Muscle layer of colon (tissue), 2 donors: ENCODE measurements around the gene OR6K3.
"Not testable (repeated sequence)": the region's sequence is repeated elsewhere in the genome, so short reads cannot be mapped to it uniquely, and the experiment has no call there.

Source experiments
- H3K27ac ChIP-seq: one replicate; pipeline ENCODE4 v1.7.0; 2013; ENCODE audit warnings: low read depth, mild to moderate bottlenecking, low read length, moderate library complexity
- H3K27me3 ChIP-seq, 2 donors: one replicate each; pipeline ENCODE4 v1.7.0; 2013; ENCODE audit warnings: low read length in 2 of 2, mild to moderate bottlenecking in 2 of 2; ENCODE audit not compliant: insufficient read depth in 2 of 2, control insufficient read depth in 1 of 2
- H3K36me3 ChIP-seq: one replicate; pipeline ENCODE4 v1.7.0; 2013; ENCODE audit warnings: mild to moderate bottlenecking, low read length; ENCODE audit not compliant: insufficient read depth
- H3K4me1 ChIP-seq: one replicate; pipeline ENCODE4 v1.7.0; 2013; ENCODE audit warnings: mild to moderate bottlenecking, low read length; ENCODE audit not compliant: insufficient read depth
- H3K4me3 ChIP-seq, 2 donors: one replicate each; pipeline ENCODE4 v1.7.0; 2013; ENCODE audit warnings: low read length in 2 of 2, low read depth in 1 of 2, mild to moderate bottlenecking in 1 of 2, moderate library complexity in 1 of 2
- H3K9ac ChIP-seq: one replicate; pipeline ENCODE4 v1.7.0; 2013; ENCODE audit warnings: low read length
- H3K9me3 ChIP-seq: one replicate; pipeline ENCODE4 v1.7.0; 2013; ENCODE audit warnings: mild to moderate bottlenecking, low read length
- donor health status: abdominal sarcoma.
- donor health status: Adenocarcinoma of cecum.

OR6K3 gene

GRCh38 chr1:158714754-158715153, 5.8 kb downstream of the OR6K3 start:
- H3K4me1 ChIP-seq: no peaks in the 10 kb centered on the region
- H3K4me3 ChIP-seq: no peak overlapping the region
- no peak overlapping the region for H3K27ac ChIP-seq
- no peaks in the 10 kb centered on the region for H3K36me3 ChIP-seq
- no peaks in the 10 kb centered on the region for H3K9me3 ChIP-seq
- H3K9ac ChIP-seq: no peak overlapping the region
- H3K27me3 ChIP-seq: no peaks in the 10 kb centered on the region

- Histone ChIP-seq H3K4me1 (no peaks in the 10 kb centered on the region), H3K27ac (no peak overlapping the region), H3K36me3 (no peaks in the 10 kb centered on the region), H3K4me3 (no peak overlapping the region), H3K9ac (no peak overlapping the region), H3K9me3 (no peaks in the 10 kb centered on the region), H3K27me3 (no peaks in the 10 kb centered on the region)
Observed at GRCh38 chr1:158711098-158711497, 9.4 kb downstream of the OR6K3 start.

- Histone ChIP-seq H3K4me3 (no peak overlapping the region), H3K27ac (no peak overlapping the region), H3K4me1 (no peaks in the 10 kb centered on the region), H3K27me3 (no peaks in the 10 kb centered on the region), H3K36me3 (no peaks in the 10 kb centered on the region), H3K9ac (no peak overlapping the region), H3K9me3 (no peaks in the 10 kb centered on the region)
Observed at GRCh38 chr1:158706096-158706495, 14.4 kb downstream of the OR6K3 start.

- no peaks in the 10 kb centered on the region for H3K27me3 ChIP-seq
- no peak within 1 kb of the TSS for H3K9ac ChIP-seq
- no peaks in the 10 kb centered on the region for H3K9me3 ChIP-seq
- no peak within 1 kb of the TSS for H3K4me3 ChIP-seq
- no peak within 1 kb of the TSS for H3K27ac ChIP-seq
- H3K36me3 ChIP-seq: no peaks in the 10 kb centered on the region
- H3K4me1 ChIP-seq: no peaks in the 10 kb centered on the region
Observed at GRCh38 chr1:158700552-158700951, 20.0 kb downstream of the OR6K3 start, which contains the start of gene OR6K2. Gene OR6K2 (minus strand): TSS chr1:158700652. CDS start chr1:158700652, 0 bp downstream.

- no peak overlapping the region for H3K27ac ChIP-seq
Observed at GRCh38 chr1:158694596-158694995, 25.9 kb downstream of the OR6K3 start.

GRCh38 chr1:158692356-158692755, 28.2 kb downstream of the OR6K3 start:
- Histone ChIP-seq H3K9me3 (no peaks in the 10 kb centered on the region), H3K36me3 (no peaks in the 10 kb centered on the region), H3K4me3 (no peak overlapping the region), H3K27me3 (no peaks in the 10 kb centered on the region), H3K27ac (no peak overlapping the region), H3K9ac (no peak overlapping the region), H3K4me1 (no peaks in the 10 kb centered on the region)

More at GRCh38 chr1:158694596-158694995, 25.9 kb downstream of the OR6K3 start:
- Histone ChIP-seq H3K36me3 (no peaks in the 10 kb centered on the region), H3K9ac (no peak overlapping the region), H3K4me1 (no peaks in the 10 kb centered on the region), H3K27me3 (no peaks in the 10 kb centered on the region), H3K9me3 (no peaks in the 10 kb centered on the region), H3K4me3 (no peak overlapping the region)

- H3K4me3 ChIP-seq: no peak overlapping the region
- H3K4me1 ChIP-seq: no peaks in the 10 kb centered on the region
- H3K36me3 ChIP-seq: no peaks in the 10 kb centered on the region
Observed at GRCh38 chr1:158691907-158692306, 28.6 kb downstream of the OR6K3 start.

GRCh38 chr1:158691149-158691548, 29.4 kb downstream of the OR6K3 start:
- H3K27ac ChIP-seq, H3K4me1 ChIP-seq, H3K4me3 ChIP-seq, H3K9me3 ChIP-seq, H3K27me3 ChIP-seq, H3K9ac ChIP-seq, H3K36me3 ChIP-seq: not testable (repeated sequence)

More at GRCh38 chr1:158691907-158692306, 28.6 kb downstream of the OR6K3 start:
- Histone ChIP-seq H3K27ac (no peak overlapping the region), H3K9ac (no peak overlapping the region), H3K27me3 (no peaks in the 10 kb centered on the region), H3K9me3 (no peaks in the 10 kb centered on the region)

- Histone ChIP-seq H3K9me3 (no peaks in the 10 kb centered on the region), H3K27me3 (no peaks in the 10 kb centered on the region), H3K4me1 (no peaks in the 10 kb centered on the region), H3K36me3 (no peaks in the 10 kb centered on the region), H3K9ac (no peak overlapping the region), H3K27ac (no peak overlapping the region), H3K4me3 (no peak overlapping the region)
Observed at GRCh38 chr1:158689875-158690274, 30.6 kb downstream of the OR6K3 start.

- Histone ChIP-seq H3K9ac (no peak overlapping the region), H3K27ac (no peak overlapping the region), H3K36me3 (no peaks in the 10 kb centered on the region), H3K9me3 (no peaks in the 10 kb centered on the region), H3K4me3 (no peak overlapping the region), H3K4me1 (no peaks in the 10 kb centered on the region), H3K27me3 (no peaks in the 10 kb centered on the region)
Observed at GRCh38 chr1:158689110-158689509, 31.4 kb downstream of the OR6K3 start.

GRCh38 chr1:158688343-158688742, 32.2 kb downstream of the OR6K3 start:
- H3K27me3 ChIP-seq, H3K4me3 ChIP-seq, H3K36me3 ChIP-seq, H3K9me3 ChIP-seq, H3K27ac ChIP-seq, H3K9ac ChIP-seq, H3K4me1 ChIP-seq: not testable (repeated sequence)

- H3K27ac ChIP-seq: no peak overlapping the region
- H3K4me1 ChIP-seq: no peaks in the 10 kb centered on the region
- H3K27me3 ChIP-seq: no peaks in the 10 kb centered on the region
- H3K9me3 ChIP-seq: no peaks in the 10 kb centered on the region
- H3K36me3 ChIP-seq: no peaks in the 10 kb centered on the region
- H3K4me3 ChIP-seq: no peak overlapping the region
- no peak overlapping the region for H3K9ac ChIP-seq
Observed at GRCh38 chr1:158687037-158687436, 33.5 kb downstream of the OR6K3 start.
